Measurements from ENCODE around the gene CCDC3.
A peak's percentile ranks its signal among the peaks of the same experiment; 100 is the strongest.

Gene CCDC3

GRCh38 chr10:12922117-12922900 lies 79.2 kb downstream of the CCDC3 start:
- no peak for DNase-seq (ENCODE audit: low read depth in 2 of 2)

GRCh38 chr10:12921163-12921562 lies 80.3 kb downstream of the CCDC3 start:
- DNase-seq (ENCODE audit: low read depth in 2 of 2), result no peak

- no peak for DNase-seq (ENCODE audit: low read depth in 2 of 2)
Measured at GRCh38 chr10:12919574-12919973, 81.9 kb downstream of the CCDC3 start.

GRCh38 chr10:12916587-12916986 lies 84.9 kb downstream of the CCDC3 start:
- DNase-seq (ENCODE audit: low read depth in 2 of 2), result no peak

GRCh38 chr10:12915637-12916168 lies 85.8 kb downstream of the CCDC3 start:
- no peak for DNase-seq (ENCODE audit: low read depth in 2 of 2)

GRCh38 chr10:12914111-12914510 lies 87.4 kb downstream of the CCDC3 start:
- no peak for DNase-seq (ENCODE audit: low read depth in 2 of 2)

GRCh38 chr10:12911795-12912194 lies 89.7 kb downstream of the CCDC3 start:
- DNase-seq (ENCODE audit: low read depth in 2 of 2), result no peak

GRCh38 chr10:12910835-12911234 lies 90.7 kb downstream of the CCDC3 start:
- DNase-seq (ENCODE audit: low read depth in 2 of 2), result no peak

- no peak for DNase-seq (ENCODE audit: low read depth in 2 of 2)
Measured at GRCh38 chr10:12909836-12910185, 91.7 kb downstream of the CCDC3 start.

- no peak for DNase-seq (ENCODE audit: low read depth in 2 of 2)
Measured at GRCh38 chr10:12909182-12909835, 92.2 kb downstream of the CCDC3 start.

GRCh38 chr10:12908773-12909172 lies 92.7 kb downstream of the CCDC3 start:
- no peak for DNase-seq (ENCODE audit: low read depth in 2 of 2)

GRCh38 chr10:12907656-12908055 lies 93.9 kb downstream of the CCDC3 start:
- no peak for DNase-seq (ENCODE audit: low read depth in 2 of 2)

GRCh38 chr10:12906051-12906541 lies 95.4 kb downstream of the CCDC3 start:
- DNase-seq (ENCODE audit: low read depth in 2 of 2), result no peak

GRCh38 chr10:12905067-12905466 lies 96.4 kb downstream of the CCDC3 start:
- no peak for DNase-seq (ENCODE audit: low read depth in 2 of 2)

GRCh38 chr10:12902851-12903358 lies 98.6 kb downstream of the CCDC3 start:
- DNase-seq (ENCODE audit: low read depth in 2 of 2), result no peak

GRCh38 chr10:12902135-12902572 lies 99.4 kb downstream of the CCDC3 start:
- DNase-seq (ENCODE audit: low read depth in 2 of 2), result peak; percentile 8 to 34

- DNase-seq (ENCODE audit: low read depth in 2 of 2), result no peak
Measured at GRCh38 chr10:12899546-12899945, 102.0 kb downstream of the CCDC3 start.

- no peak for DNase-seq (ENCODE audit: low read depth in 2 of 2)
Measured at GRCh38 chr10:12898271-12898670, 103.2 kb downstream of the CCDC3 start.

GRCh38 chr10:12897278-12897677 lies 104.2 kb downstream of the CCDC3 start:
- DNase-seq (ENCODE audit: low read depth in 2 of 2), result no peak

- no peak for DNase-seq (ENCODE audit: low read depth in 2 of 2)
Measured at GRCh38 chr10:12896251-12896650, 105.3 kb downstream of the CCDC3 start.

GRCh38 chr10:12892924-12893323 lies 108.6 kb downstream of the CCDC3 start:
- no peak for DNase-seq (ENCODE audit: low read depth in 2 of 2)

GRCh38 chr10:12890958-12891357 lies 110.6 kb downstream of the CCDC3 start:
- no peak for DNase-seq (ENCODE audit: low read depth in 2 of 2)

- no peak for DNase-seq (ENCODE audit: low read depth in 2 of 2)
Measured at GRCh38 chr10:12888470-12888869, 113.0 kb downstream of the CCDC3 start.

Measured in stimulated activated CD4-positive, alpha-beta T cell treated with anti-CD3 and anti-CD28 coated beads, Interleukin-1b, Interleukin-23, amount 100 ng/mL, for 4 hours (primary cell).